Iris pigment epithelial cell (primary cell): ENCODE measurements around the gene MRPS18B.
A peak's percentile ranks its signal among the peaks of the same experiment; 100 is the strongest.

Experiments used
- DNase-seq: peaks from one replicate; pipeline ENCODE4 v3.0.0-alpha.2; 2011; ENCODE audit warnings: low read depth

The MRPS18B gene

GRCh38 chr6:30617565-30618269 lies at the start of gene MRPS18B:
Gene MRPS18B (plus strand): TSS chr6:30617840. CDS start chr6:30617866, 26 bp downstream.
- peak; percentile 99 for DNase-seq

DNA sequence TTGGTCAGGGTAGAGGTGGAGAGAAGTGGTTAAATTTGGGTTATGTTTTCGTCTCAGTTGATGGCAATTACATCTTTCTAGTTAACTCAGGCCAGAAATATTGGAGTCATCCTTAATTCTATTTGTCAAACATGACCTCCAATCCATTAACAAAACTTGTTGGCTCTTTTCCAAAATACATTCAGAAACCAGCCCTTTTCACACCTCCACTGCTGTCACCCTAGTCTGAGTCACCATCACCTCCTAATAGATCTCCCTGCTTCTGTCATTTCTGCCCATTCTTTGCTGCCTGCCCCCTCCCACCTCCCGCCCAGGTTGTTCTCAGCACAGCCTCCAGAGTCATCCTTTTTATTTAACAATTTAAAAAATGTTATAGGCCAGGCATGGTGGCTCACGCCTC lies 49.4 kb upstream of the MRPS18B start:
- DNase-seq, result no peak

DNA sequence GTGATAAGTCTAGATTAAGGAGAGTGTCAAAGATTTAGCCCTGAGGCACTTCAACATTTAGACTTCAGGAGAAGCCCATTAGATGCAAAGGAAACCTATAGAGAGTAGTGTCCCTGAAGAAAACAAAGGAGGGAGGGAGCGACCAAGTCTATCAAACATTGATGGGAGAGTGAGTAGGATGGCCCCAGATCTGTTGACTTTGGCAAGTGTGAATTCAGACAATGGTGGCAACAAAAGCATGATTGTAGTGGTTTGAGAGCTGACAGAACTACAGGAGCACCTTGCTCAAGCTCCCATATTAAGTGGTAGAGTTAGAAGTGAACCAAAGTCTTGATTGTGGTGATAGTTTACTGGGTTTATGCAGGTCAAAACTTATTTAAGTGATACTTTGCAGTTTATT lies 47.4 kb upstream of the MRPS18B start:
- DNase-seq, result no peak

- no peak for DNase-seq
Observed at GRCh38 chr6:30570740-30571074, 46.9 kb upstream of the MRPS18B start.

DNA sequence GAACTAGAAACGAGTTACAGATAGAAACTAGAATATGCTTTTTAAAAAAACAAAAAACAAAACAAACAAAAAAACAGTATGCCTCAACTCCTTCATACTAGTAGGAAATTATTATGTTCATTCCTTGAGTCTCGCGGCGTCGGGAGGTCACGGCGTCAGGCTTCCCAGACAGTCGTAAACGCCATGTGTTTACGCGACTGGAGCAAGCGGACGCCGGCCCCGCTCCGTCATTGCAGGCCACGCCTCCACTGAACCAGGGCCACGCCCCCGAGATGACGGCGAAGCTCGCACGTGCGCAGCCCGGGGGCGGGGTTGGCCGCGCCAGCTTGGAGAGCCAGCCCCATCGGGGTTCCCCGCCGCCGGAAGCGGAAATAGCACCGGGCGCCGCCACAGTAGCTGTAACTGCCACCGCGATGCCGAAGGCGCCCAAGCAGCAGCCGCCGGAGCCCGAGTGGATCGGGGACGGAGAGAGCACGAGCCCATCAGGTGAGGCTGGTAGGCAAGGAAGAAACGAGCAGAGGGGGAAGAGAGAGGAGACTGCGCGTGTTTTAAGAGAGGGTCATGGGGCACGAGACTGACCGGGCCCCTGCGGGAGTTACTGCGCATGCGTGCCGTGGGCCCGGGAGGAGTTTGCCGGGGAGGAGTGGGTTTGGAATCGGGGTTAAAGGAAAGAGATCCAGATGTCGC lies 46.4 kb upstream of the MRPS18B start, which contains the start of gene ABCF1:
Gene ABCF1 (plus strand): TSS at position 368 of the 687 bp plus-strand sequence. CDS start 46 bp downstream, at position 414.
- peak; percentile 97 for DNase-seq

DNA sequence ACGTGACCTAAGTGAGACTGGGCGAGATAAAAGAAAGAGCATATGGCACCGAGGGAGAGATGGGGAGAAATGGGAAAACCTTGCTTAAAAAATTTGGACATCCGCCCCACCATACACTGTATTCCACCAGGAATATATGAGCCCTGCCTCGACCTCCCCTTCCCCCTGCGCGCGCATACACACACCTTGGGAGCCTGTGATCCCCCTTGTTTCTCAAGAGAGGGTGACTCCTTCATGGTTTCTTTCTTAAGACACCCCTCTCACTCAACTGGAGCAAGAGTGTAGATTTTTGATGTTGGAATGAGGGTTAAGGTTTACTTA lies 45.9 kb upstream of the MRPS18B start:
- no peak for DNase-seq

GRCh38 chr6:30572148-30572547 lies 45.5 kb upstream of the MRPS18B start:
- DNase-seq, result no peak

- DNase-seq, result no peak
Observed at GRCh38 chr6:30573113-30573512, 44.5 kb upstream of the MRPS18B start.

- DNase-seq, result no peak
Observed at GRCh38 chr6:30578051-30578450, 39.6 kb upstream of the MRPS18B start.

GRCh38 chr6:30583921-30584320 lies 33.7 kb upstream of the MRPS18B start:
- DNase-seq, result no peak

DNA sequence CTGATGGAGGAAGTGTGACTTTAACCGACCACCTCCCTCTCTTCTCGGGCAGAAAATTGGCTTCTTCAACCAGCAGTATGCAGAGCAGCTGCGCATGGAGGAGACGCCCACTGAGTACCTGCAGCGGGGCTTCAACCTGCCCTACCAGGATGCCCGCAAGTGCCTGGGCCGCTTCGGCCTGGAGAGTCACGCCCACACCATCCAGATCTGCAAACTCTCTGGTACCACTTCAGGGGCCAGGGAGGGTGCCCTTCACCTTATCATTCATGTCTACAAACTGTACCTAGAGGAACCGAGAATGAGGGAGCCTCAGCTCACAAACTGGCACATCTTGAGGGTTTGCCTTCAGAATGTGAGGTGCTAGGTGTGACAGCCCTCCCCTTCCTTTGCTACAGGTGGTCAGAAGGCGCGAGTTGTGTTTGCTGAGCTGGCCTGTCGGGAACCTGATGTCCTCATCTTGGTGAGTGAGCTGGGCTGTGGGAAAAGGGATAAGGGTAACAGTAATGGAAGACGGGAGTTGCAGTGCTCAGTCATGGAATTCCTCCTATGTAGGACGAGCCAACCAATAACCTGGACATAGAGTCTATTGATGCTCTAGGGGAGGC lies 27.8 kb upstream of the MRPS18B start:
- no peak for DNase-seq

DNA sequence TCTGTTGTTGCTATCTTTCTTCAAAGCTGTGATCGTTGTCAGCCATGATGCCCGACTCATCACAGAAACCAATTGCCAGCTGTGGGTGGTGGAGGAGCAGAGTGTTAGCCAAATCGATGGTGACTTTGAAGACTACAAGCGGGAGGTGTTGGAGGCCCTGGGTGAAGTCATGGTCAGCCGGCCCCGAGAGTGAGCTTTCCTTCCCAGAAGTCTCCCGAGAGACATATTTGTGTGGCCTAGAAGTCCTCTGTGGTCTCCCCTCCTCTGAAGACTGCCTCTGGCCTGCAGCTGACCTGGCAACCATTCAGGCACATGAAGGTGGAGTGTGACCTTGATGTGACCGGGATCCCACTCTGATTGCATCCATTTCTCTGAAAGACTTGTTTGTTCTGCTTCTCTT lies 27.1 kb upstream of the MRPS18B start:
- DNase-seq, result no peak

GRCh38 chr6:30591008-30591407 lies 26.6 kb upstream of the MRPS18B start:
- DNase-seq, result peak; percentile 73

GRCh38 chr6:30592287-30592686 lies 25.4 kb upstream of the MRPS18B start:
- DNase-seq, result no peak

- peak; percentile 78 for DNase-seq
Observed at GRCh38 chr6:30597315-30598144, 20.1 kb upstream of the MRPS18B start.

- no peak for DNase-seq
Observed at GRCh38 chr6:30598912-30599624, 18.6 kb upstream of the MRPS18B start.

GRCh38 chr6:30599625-30600324 lies 17.9 kb upstream of the MRPS18B start:
- DNase-seq, result no peak

DNA sequence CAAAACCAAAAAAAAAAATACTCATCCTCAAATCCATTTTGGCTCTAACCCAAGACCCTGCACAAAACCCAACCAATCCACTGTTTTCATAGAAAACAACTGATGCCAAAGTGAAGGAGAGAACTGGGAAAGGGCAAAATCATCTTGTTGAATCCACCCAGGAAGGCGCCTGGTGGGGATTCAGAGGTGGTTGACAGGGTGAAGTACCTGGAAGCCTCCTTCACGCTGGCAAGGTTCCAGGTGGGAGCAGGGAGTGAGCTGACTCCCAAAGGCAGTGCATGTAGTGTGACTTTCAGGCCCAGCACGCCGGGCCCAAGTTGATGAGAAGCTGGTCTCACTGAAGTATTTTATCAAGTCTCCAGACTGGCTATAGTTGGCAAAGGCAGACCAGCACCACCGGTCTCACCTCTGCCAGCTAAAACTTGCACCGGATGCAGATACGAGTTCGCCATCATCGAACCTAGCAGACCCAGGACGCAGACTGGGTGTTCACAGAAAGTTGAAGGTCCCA lies 17.1 kb upstream of the MRPS18B start:
- DNase-seq, result no peak

DNA sequence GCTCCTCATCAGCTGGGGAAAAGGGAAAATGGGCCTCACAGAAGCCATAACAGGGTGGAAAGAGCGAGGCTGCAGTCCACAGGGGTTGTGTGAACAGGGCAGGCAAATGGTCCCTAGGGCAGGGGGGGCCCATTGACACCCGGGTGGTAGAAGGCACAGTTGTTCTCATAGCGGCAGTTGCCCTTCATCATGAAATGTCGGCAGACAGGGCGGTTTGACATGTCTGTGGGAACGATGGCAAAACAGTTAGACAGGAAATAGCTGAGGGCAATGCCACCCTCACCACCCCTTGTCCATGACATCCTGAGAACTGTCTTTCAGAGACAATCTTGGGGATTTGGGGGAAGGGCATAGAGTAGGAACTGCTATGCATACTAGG lies 16.2 kb upstream of the MRPS18B start:
- no peak for DNase-seq

DNA sequence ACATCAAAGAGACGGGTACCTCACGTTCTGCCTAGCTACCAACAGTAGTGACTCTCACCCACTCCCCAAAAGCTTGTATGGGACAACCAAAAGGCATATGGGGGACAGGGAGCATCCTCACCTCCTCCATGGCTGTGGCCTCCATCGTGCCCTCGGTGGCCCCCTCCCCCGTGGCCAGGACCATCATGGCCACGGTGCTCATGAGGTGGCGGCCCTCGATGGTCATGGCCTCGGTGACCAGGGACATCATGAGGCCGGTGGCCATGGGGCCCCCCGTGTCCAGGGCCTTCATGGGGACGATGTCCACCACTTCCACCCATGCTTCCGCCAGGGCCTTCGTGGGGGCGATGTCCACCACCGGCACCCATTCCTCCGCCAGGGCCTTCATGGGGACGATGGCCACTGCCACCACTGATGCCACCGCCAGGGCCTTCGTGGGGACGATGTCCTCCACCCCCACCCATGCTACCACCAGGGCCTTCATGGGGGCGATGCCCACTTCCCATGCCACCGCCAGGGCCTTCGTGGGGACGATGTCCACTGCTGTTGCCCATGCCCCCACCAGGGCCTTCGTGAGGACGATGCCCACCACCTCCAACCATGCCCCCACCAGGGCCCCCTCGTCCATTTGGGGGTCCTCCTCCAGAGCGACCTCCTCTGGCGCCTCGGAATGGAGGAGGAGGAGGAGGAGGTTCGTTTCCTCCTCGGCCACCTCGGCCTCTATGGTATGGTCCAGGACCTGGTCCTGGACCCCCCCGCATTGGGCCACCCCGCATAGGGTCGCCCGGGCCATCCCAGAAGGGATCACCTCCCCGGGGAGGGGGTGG lies 15.6 kb upstream of the MRPS18B start:
- no peak for DNase-seq
